ENCODE results near the gene SAMHD1. TPM values are rescaled to one million over a fixed set of nuclear protein-coding genes. Genes with fewer than 3 reads are reported as not detected.

The SAMHD1 gene
- total and polyA plus RNA-seq, 9 of the 15 experiments (the other 6 are each of a cell fraction or from before 2014, with no cell fraction given): 6.8 to 20.4 (median 14.8) TPM

DNA sequence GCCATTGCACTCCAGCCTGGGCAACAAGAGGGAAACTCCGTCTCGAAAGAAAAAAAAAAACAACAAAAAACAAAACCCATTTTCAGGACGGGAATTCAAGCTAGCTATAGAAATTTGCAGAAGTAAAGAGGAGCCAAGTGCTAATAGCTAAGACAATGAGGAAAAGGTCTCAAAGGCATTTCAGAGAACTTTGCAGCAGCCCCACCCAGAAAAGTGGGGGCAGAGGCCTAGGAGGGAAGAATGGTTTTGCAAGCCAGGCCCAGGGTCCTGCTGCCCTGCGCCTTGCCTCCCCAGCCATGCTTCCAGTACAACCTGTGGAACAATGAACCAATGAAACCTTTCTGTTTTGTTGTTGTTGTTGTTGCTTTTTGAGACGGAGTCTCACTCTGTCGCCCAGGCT is 38.3 kb upstream of the SAMHD1 start (continued):
- TF ChIP-seq, protein P1, sequence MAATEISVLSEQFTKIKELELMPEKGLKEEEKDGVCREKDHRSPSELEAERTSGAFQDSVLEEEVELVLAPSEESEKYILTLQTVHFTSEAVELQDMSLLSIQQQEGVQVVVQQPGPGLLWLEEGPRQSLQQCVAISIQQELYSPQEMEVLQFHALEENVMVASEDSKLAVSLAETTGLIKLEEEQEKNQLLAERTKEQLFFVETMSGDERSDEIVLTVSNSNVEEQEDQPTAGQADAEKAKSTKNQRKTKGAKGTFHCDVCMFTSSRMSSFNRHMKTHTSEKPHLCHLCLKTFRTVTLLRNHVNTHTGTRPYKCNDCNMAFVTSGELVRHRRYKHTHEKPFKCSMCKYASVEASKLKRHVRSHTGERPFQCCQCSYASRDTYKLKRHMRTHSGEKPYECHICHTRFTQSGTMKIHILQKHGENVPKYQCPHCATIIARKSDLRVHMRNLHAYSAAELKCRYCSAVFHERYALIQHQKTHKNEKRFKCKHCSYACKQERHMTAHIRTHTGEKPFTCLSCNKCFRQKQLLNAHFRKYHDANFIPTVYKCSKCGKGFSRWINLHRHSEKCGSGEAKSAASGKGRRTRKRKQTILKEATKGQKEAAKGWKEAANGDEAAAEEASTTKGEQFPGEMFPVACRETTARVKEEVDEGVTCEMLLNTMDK (IDR thresholded peaks at IDR 0.05; ENCODE audit: borderline replicate concordance, insufficient read depth, low read depth, low read length, poor library complexity, severe bottlenecking): no peak
- TF ChIP-seq GABPB1 (CRISPR knock-in tag; IDR thresholded peaks at IDR 0.05) (no peak), SNIP1 (IDR thresholded peaks at IDR 0.05; ENCODE audit: low read depth) (no peak), ZNF785 (CRISPR knock-in tag; IDR thresholded peaks at IDR 0.05) (no peak)

DNA sequence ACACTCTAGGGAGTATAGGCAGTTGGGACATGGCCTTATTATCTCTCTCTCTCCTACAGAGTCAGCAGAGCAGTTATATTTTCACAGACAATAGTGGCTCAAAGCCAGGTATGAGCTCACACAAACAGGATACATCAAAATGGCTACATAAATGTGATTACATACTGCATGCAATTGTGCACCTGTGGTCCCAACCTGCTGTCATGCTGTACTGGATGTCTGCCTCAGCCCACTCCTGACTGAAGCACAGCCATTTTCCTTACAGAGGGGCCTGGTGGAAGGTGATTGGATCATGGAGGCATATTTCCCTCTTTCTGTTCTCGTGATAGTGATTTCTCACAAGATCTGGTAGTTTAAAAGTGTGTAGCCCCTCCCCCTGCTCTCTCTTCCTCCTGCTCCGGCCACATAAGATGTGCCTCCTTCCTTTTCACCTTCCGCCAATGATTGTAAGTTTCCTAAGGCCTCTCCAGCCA is 37.0 kb upstream of the SAMHD1 start:
- Histone ChIP-seq H3K36me3 (ENCODE audit: control insufficient read depth, insufficient read depth, low read length) (no peaks in the 10 kb centered on the region), H3K4me1 (replicated peaks in 1 of 2; ENCODE audit: control insufficient read depth in 2 of 2, insufficient read depth in 2 of 2, low read length in 2 of 2) (peaks cover 5 to 8% of the 10 kb centered on the region in 2 experiments; a peak in 2 of 5 replicates), H3K27me3 (ENCODE audit: control insufficient read depth in 2 of 2, insufficient read depth in 2 of 2, low read length in 2 of 2) (no peaks in the 10 kb centered on the region), H3K4me3 (no peak overlapping the region), H3K27ac (ENCODE audit: extremely low read depth, low read depth, low read length) (no peak overlapping the region), H2AFZ (ENCODE audit: low read depth, low read length) (no peak overlapping the region), H3K9me1 (ENCODE audit: control insufficient read depth, insufficient read depth, low read length) (no peaks in the 10 kb centered on the region), H3K9me3 (replicated peaks; ENCODE audit: control insufficient read depth, insufficient read depth, low read depth, low read length) (no peaks in the 10 kb centered on the region; the same call in 1 of the 2 replicates), H3K4me2 (ENCODE audit: insufficient read depth, low read length) (no peak overlapping the region), H4K20me1 (replicated peaks; ENCODE audit: control insufficient read depth, insufficient read depth, low read length) (no peaks in the 10 kb centered on the region), H3K9ac (ENCODE audit: insufficient read depth in 1 of 2, low read depth in 2 of 2, low read length in 2 of 2) (no peak overlapping the region), H3K79me2 (ENCODE audit: control insufficient read depth, insufficient read depth, low read length) (no peaks in the 10 kb centered on the region)
- TF ChIP-seq EGR1 (conservative IDR thresholded peaks at IDR 0.05) (no peak), NCOA6 (IDR thresholded peaks at IDR 0.05) (no peak), NFIC (IDR thresholded peaks at IDR 0.05) (peak; percentile 47)
- FAIRE-seq (no peak), ATAC-seq (peak; percentile 25; the same call in 1 of the 3 replicates), DNase-seq (ENCODE audit: extremely low read depth in 1 of 4, low spot score in 3 of 4) (no peak)
- 59% methylated on average over 3 of the region's 3 CpGs for WGBS (ENCODE audit: insufficient coverage, low coverage, missing lambda C conversion rate)
- CTCF ChIA-PET (ENCODE audit: low intra/inter-chr PET ratio): no interaction called here
- intact Hi-C loops (cut with micrococcal nuclease): no loop called here
- in situ Hi-C loops (cut with MboI): no loop called here
- POLR2A ChIA-PET: no interaction called here
- BruUV-seq (replicated peaks): no TSS peak

All from K562 (cell line).